ENCODE results near the gene TSPAN5.

Gene TSPAN5

DNA sequence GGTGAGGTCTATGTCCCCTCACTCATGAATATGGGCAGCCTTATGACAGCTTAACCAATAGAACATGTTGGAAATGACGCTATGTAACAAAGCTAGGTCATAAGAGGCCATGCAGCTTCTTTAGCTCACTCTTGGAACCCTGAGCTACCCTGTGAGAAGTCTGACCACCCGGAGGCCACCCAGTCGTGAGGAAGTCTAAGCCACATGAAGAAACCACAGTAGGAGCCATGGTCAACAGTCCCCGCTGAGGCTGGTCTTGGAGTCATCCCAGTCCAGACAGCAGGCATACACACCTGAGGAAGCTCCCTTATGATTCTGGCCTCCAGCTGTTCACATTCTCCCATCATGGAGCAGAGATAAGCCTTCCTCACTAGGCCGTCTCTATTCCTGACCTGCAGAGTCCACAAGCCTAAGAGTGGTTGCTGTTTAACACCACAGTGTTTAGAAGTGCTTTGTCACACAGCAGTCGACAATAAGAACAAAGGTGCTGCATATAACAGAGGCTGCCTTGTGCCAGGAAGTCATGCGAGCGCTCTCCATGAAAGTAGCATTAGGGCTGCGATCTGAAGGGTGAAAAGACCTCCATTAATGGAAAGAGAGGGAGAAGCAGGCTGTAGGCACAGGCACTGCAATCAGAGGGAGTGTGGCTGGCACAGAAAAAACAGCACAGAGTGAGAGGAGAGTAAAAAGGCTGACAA is 38.2 kb downstream of the TSPAN5 start:
- Mint-ChIP-seq H3K4me1 (peaks cover 76% of the 10 kb centered on the region), H3K27ac (no peak overlapping the region), H3K27me3 (no peaks in the 10 kb centered on the region), H3K4me3 (no peak overlapping the region), H3K9me3 (no peaks in the 10 kb centered on the region), H3K36me3 (peaks cover 1% of the 10 kb centered on the region)

DNA sequence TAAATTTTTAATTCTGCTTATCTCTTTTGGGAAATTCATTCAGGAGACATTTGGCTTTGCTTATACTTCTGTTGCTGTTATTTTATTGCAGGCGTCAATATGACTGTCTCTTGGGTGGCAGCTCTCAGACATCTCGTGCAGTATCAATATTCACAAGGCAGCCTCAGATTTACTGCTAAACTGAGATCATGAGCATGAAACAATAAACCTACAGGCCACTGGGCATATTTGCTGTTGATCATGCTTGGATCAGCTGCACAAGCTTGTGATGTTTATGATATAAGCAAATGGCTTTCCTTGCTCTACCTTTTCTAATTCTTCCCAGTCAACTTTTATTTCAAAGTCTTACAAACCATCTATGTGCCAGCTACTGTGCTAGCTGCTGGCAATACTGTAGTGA is 39.2 kb downstream of the TSPAN5 start:
- Mint-ChIP-seq H3K27me3 (no peaks in the 10 kb centered on the region), H3K27ac (no peak overlapping the region), H3K9me3 (no peaks in the 10 kb centered on the region), H3K36me3 (no peaks in the 10 kb centered on the region), H3K4me3 (no peak overlapping the region), H3K4me1 (peaks cover 65% of the 10 kb centered on the region)

DNA sequence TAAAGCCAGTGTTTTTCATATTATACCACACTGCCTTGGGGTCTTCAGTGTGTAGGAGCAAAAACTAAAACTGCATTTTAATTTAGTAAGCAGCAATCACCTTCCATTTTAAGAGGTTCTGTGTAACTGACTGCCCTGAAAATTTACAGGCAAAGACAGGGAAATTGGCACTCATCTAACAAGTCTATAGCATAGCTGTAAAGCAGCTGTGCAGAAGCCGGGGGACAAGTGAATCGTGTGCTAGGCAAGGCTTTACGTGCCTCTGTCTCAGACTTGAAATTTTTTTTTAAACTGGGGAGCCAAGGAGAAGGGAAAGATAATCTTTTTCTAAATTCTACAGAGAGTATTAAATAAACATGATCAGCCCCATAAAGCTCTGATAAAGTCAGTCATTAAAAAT is 39.7 kb downstream of the TSPAN5 start:
- no peaks in the 10 kb centered on the region for H3K9me3 Mint-ChIP-seq
- no peak overlapping the region for H3K4me3 Mint-ChIP-seq
- peaks cover 64% of the 10 kb centered on the region for H3K4me1 Mint-ChIP-seq
- no peaks in the 10 kb centered on the region for H3K27me3 Mint-ChIP-seq
- no peaks in the 10 kb centered on the region for H3K36me3 Mint-ChIP-seq
- no peak overlapping the region for H3K27ac Mint-ChIP-seq

DNA sequence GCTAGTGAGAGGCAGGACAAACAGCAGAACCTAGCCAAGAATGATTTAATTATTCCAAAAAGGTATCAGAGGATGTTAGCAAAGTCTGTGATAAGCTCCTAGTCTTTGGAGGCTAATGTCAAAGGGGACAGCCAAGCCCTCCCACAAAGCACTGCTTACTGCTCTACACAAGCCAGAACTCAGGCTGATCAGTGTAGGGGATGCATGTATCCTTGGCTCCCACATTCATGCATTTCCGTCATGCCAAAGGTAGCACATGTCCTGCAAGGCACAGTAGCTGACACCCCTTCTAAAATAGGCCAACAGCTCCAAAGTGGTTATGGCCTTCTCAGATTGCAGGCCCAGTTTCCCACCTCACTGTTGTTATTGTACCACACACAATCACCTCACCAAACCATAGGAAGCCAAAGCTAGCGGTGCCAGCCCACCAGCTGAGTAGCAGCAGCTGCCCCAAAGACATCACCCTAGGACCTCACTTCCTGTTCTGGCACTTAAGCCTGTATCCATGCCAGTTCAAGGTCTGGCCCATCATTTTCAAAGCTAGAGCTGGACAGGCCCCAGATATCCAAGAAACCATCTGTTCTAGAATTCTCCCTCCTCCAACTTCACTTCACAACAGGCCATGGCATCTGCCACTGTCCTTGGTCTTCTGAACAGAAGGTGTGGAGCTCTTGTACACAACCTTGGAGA is 40.9 kb downstream of the TSPAN5 start:
- no peaks in the 10 kb centered on the region for H3K9me3 Mint-ChIP-seq
- H3K4me1 Mint-ChIP-seq = peaks cover 64% of the 10 kb centered on the region
- no peaks in the 10 kb centered on the region for H3K36me3 Mint-ChIP-seq
- no peak overlapping the region for H3K27ac Mint-ChIP-seq
- no peak overlapping the region for H3K4me3 Mint-ChIP-seq
- no peaks in the 10 kb centered on the region for H3K27me3 Mint-ChIP-seq

DNA sequence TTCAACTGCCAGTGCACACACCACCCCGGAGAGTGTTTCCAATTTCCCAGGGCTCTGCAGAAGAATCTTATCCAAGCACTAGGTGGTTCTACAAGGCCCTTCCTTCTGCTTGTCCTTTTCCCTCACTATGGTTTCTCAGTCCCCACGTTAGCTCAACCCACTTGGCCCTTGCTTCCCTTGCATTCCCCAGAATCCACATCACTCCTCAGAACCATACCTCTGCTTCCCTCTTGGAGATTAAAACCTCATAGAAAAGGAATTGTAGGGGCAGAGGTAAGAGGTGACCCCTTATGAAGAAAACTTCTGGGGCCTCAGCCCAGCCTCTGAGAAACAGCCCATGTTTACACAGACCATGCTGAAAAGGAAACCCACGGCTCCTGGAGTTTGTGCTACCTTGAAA is 42.4 kb downstream of the TSPAN5 start:
- Mint-ChIP-seq H3K27me3 (no peaks in the 10 kb centered on the region), H3K4me1 (peaks cover 71% of the 10 kb centered on the region), H3K9me3 (no peaks in the 10 kb centered on the region), H3K36me3 (no peaks in the 10 kb centered on the region), H3K27ac (no peak overlapping the region), H3K4me3 (no peak overlapping the region)

DNA sequence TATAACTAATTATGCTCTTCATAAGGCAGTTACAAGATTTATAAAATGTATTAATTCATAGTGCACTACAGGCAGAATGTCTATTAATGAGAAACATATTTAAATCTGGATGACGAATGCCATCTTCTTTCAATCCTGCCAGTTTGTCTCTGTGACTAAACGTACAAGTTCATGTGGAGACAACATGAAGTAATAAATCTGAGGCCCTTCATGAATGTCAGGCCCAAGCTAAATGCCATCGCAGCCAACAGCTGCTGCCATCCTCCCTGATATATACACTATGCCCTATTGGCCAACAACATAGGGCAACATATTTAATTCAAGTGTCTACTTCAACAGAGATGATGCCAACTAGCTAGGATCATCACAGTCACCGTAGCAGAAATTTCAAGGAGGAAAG is 43.7 kb downstream of the TSPAN5 start:
- Mint-ChIP-seq H3K27ac (no peak overlapping the region), H3K4me3 (no peak overlapping the region), H3K9me3 (no peaks in the 10 kb centered on the region), H3K27me3 (no peaks in the 10 kb centered on the region), H3K36me3 (no peaks in the 10 kb centered on the region), H3K4me1 (peaks cover 60% of the 10 kb centered on the region)

DNA sequence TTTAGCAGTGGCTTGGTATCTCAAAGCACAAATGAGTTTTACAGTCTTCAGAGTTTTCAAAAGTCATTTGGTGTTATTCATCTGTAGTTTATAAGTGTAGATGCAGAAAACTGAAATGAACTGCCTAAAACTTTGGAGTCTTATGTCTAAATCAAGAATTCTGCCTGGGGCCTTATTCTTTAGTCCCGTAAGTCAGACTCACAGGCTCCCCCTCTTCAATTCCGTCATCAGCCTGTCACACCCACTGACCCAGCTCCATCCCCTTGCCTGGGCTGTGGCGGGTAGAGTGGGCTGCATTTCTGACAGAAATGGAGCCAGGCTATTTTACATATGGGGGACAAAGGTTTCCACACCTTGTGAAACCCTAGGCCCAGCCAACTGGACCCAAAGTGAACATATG is 44.3 kb downstream of the TSPAN5 start:
- no peaks in the 10 kb centered on the region for H3K9me3 Mint-ChIP-seq
- peaks cover 55% of the 10 kb centered on the region for H3K4me1 Mint-ChIP-seq
- H3K27ac Mint-ChIP-seq = no peak overlapping the region
- H3K4me3 Mint-ChIP-seq = no peak overlapping the region
- H3K36me3 Mint-ChIP-seq = no peaks in the 10 kb centered on the region
- no peaks in the 10 kb centered on the region for H3K27me3 Mint-ChIP-seq

DNA sequence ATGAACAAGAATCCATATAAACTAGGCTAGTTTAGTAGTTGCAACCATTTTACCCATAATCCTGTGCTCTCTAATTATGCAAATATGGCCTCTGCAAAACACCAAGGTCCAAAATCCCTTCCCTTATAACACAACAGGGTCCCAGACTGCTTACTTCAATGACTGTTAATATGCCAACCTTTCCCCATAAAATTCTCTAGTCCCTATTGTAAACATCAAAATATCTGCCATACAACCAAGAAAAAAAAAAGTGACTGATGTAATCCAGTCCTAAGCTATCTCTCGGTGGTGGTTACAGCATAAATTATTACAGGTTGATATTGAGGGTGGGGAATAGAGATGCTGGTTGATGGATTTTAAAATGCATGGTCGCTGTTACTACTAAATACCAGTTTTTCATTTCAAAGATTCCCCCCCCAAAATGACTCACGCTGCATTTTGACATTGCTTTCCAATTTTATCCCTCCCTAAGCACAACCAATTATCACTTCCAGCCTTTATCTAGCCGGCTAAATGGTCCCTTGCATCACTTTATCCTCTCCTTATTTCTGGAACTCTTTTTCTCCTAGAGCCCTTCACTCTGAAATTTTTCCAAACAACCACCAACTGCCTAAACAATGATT is 44.8 kb downstream of the TSPAN5 start:
- peaks cover 55% of the 10 kb centered on the region for H3K4me1 Mint-ChIP-seq
- H3K27ac Mint-ChIP-seq = no peak overlapping the region
- no peaks in the 10 kb centered on the region for H3K9me3 Mint-ChIP-seq
- H3K27me3 Mint-ChIP-seq = no peaks in the 10 kb centered on the region
- H3K4me3 Mint-ChIP-seq = no peak overlapping the region
- no peaks in the 10 kb centered on the region for H3K36me3 Mint-ChIP-seq

DNA sequence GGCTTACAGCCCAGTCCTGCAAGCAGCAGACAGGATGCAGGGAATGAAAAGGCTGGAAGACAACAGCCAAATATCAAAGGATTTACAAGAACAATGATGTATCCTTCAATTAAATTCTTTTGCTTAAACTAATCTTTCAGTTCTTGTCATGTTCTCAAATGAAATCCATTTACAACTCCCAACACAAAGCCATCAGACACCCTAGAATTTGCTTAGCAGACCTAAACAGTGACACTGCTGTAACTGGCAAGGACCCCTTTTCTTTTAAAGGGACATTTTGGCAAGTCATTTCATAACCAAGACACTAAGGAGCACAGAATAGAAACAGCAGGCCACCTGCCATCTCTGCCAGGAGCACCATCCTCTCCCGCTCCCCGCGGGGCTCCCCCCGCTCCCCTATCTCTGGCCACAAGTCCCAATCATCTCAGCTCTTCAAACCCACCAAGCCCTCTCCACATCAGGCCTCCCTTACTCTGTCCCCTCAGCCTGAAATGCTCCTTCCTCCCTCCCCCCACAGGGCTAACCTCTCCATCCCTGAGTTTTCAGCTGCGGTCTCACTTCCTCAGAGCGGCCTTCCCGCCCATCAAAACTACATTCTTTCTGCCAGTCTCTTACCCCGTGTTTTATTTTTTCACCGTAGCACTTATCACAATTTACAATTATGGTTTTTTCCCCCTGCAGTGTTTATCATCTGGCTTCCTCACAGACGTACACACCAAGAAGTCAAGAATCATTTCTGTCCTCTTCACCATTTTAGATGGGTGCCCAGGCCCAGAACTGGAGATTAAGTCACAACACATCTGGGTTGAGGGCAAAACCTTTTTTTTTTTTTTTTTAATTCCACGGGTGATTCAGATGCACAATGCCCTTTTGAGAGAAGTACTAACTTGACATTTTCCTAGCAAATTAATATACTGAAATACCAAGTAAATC is 45.8 kb downstream of the TSPAN5 start:
- Mint-ChIP-seq H3K27ac (peak overlapping the region; percentile 7), H3K9me3 (no peaks in the 10 kb centered on the region), H3K27me3 (no peaks in the 10 kb centered on the region), H3K4me3 (no peak overlapping the region), H3K36me3 (no peaks in the 10 kb centered on the region), H3K4me1 (peaks cover 56% of the 10 kb centered on the region)

DNA sequence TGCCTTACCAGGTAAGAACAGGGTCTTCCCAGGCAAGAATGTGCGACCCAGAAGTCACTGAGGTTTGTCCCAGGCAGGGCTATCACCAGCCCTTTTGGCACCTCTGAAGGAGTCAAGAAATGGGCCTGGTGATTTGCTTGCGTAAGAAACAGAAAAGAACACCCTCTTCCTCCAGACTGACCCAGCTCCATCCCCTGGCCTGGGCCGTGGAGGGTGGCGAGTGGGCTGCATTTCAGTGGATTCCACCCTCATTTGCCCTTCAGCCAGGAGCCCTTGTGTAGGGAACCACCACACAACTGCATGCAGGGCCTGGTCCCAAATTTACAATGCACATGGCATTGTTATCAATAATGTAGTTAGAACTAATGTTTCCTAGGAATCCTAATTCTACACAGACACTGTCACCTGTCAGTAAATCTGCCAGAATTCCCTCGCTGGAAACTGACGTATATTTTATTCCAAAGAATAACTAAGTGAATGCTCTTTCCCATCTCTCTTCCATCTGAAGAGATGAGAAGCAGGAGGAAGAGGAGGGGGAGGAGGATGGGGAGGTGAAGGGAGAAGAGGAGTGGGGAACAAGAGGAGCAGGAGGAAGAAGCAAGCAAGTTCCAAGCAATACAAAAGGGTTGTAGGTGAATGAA is 46.6 kb downstream of the TSPAN5 start:
- H3K4me3 Mint-ChIP-seq = no peak overlapping the region

DNA sequence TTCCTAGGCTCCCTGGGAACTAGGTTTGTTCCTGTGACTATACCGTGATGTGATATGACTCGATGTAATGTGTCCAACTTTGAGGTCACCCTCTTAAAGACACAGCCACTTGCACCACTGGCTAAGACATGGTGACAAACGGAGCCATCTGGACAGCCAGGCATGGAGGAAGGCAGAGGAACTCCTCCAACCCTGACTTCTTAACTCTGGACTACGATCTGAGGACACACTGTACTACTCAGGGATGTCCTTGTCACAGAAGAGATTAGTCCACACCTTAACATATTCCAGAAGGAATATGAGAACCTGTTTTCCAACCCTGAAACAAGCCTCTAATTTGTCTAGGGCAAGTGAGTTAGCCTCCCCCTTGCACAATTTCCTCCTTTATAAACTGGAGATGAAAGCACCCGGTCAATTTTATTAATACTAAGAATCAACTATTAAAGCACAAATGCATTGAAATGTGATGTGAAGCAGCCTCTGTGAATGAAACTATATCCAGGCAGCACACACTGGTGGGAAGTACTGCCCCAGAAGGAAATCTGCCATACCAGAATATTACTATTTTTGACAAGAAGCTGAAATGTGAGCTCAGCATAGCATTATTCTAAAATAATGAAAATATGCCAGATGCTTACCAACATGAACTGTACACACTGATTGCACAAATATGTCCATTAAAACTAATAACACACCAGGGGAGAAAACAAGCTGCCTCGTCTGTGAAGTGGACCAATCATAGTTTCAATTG is 47.3 kb downstream of the TSPAN5 start:
- Mint-ChIP-seq H3K4me1 (peaks cover 60% of the 10 kb centered on the region), H3K36me3 (peaks cover 7% of the 10 kb centered on the region), H3K27ac (no peak overlapping the region), H3K4me3 (no peak overlapping the region), H3K9me3 (no peaks in the 10 kb centered on the region), H3K27me3 (no peaks in the 10 kb centered on the region)

More for the DNA sequence above, 46.6 kb downstream of the TSPAN5 start:
- Mint-ChIP-seq H3K27ac (no peak overlapping the region), H3K4me1 (peaks cover 56% of the 10 kb centered on the region), H3K9me3 (no peaks in the 10 kb centered on the region), H3K36me3 (no peaks in the 10 kb centered on the region), H3K27me3 (no peaks in the 10 kb centered on the region)

DNA sequence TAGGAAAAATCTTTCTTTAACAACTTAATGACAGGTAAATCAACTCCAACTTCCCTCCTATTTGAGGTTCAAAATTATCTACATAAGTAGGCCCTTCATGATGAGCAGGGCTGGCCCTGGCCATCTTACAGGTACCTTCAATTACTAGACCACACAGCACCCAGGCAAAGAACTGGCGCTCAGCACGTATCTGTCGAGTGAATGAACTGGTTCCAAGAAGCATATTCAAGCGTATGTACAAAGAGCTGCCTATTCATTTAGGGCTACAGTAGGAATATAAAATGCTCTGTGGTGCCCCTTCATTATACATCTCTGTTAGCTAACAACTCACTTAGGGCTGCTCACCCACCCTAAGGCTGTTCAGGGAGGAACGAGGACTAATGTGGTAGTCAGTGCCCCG is 48.0 kb downstream of the TSPAN5 start:
- Mint-ChIP-seq H3K27ac (no peak overlapping the region), H3K36me3 (peaks cover 8% of the 10 kb centered on the region), H3K4me1 (peaks cover 58% of the 10 kb centered on the region), H3K9me3 (no peaks in the 10 kb centered on the region), H3K4me3 (no peak overlapping the region), H3K27me3 (no peaks in the 10 kb centered on the region)

DNA sequence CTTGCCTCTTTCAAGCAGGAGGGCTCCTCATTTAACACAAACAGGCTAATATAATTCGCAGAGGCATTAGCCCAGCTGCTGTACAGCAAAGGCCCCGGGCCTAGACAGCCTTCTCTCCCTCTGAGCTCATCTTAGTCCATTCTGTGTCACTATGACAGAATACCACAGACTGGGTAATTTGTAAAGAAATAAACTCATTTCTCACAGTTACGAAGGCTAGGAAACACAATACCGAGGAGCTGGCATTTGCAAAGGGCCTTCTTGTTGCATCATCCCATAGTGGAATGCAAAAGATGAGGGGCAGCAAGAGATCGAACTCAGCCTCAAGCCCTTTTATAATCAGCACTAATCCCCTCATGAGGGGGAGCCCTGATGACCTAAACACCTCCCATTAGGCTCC is 48.5 kb downstream of the TSPAN5 start:
- Mint-ChIP-seq H3K9me3 (no peaks in the 10 kb centered on the region), H3K27me3 (no peaks in the 10 kb centered on the region), H3K4me3 (no peak overlapping the region), H3K36me3 (peaks cover 8% of the 10 kb centered on the region), H3K4me1 (peaks cover 58% of the 10 kb centered on the region), H3K27ac (no peak overlapping the region)

DNA sequence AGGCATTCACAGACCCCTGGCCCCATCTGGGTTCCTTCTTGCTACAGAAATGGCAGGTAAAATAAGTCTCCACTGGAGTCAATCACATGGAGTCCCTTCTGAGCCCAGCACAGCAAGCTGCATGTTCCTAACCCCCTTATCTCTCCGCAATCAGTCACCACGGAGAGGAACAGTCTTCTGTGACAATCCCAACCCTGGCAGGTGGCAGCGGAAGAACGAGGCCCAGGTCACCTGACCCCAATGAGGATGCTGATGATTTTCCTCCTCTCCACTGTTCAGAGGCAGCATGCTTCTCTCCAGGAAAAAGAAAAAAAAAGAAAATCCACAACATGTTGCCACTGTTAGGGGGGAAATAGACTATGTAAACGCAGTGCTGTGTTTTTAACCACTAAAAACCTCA is 50.1 kb downstream of the TSPAN5 start:
- H3K9me3 Mint-ChIP-seq = no peaks in the 10 kb centered on the region
- no peak overlapping the region for H3K27ac Mint-ChIP-seq
- peaks cover 11% of the 10 kb centered on the region for H3K36me3 Mint-ChIP-seq
- H3K4me3 Mint-ChIP-seq = no peak overlapping the region
- H3K4me1 Mint-ChIP-seq = peaks cover 64% of the 10 kb centered on the region
- H3K27me3 Mint-ChIP-seq = no peaks in the 10 kb centered on the region

Measured in activated naive CD4-positive, alpha-beta T cell treated with anti-CD3 and anti-CD28 coated beads, Interleukin-2, amount 50 U/mL, for 24 hours (primary cell).